ENCODE data around the gene SALL4. TPM values are rescaled to one million over a fixed set of nuclear protein-coding genes. Genes with fewer than 3 reads are reported as not detected.
"Not testable (repeated sequence)": the region's sequence is repeated elsewhere in the genome, so short reads cannot be mapped to it uniquely, and the experiment has no call there.

SALL4 gene
- total RNA-seq: under 1 TPM; 0.08 to 0.11 TPM

- H3K4me1 Mint-ChIP-seq: peaks cover 5% of the 10 kb centered on the region
- POLR2A ChIA-PET: no interaction called here
- no peak within 1 kb of the TSS for H3K27ac Mint-ChIP-seq
- no peak within 1 kb of the TSS for H3K4me3 Mint-ChIP-seq
- H3K36me3 Mint-ChIP-seq: no peaks in the 10 kb centered on the region
- no peak for ATAC-seq (ENCODE audit: low read depth)
- peaks cover 63% of the 10 kb centered on the region for H3K27me3 Mint-ChIP-seq
- no peak for DNase-seq
- no peaks in the 10 kb centered on the region for H3K9me3 Mint-ChIP-seq
Observed at GRCh38 chr20:51802170-51802751, at the start of gene SALL4. Gene SALL4 (minus strand): TSS chr20:51802521. CDS start chr20:51802408, 113 bp downstream.

- POLR2A ChIA-PET: no interaction called here
- ATAC-seq (ENCODE audit: low read depth) (no peak), DNase-seq (no peak)
- no peak overlapping the region for H3K27ac Mint-ChIP-seq
- no peaks in the 10 kb centered on the region for H3K9me3 Mint-ChIP-seq
- no peak overlapping the region for H3K4me3 Mint-ChIP-seq
- no peaks in the 10 kb centered on the region for H3K27me3 Mint-ChIP-seq
- H3K36me3 Mint-ChIP-seq: no peaks in the 10 kb centered on the region
- no peaks in the 10 kb centered on the region for H3K4me1 Mint-ChIP-seq
Observed at GRCh38 chr20:51848346-51848745, 46.0 kb upstream of the SALL4 start.

GRCh38 chr20:51840865-51841264 is 38.5 kb upstream of the SALL4 start:
- Mint-ChIP-seq H3K36me3 (no peaks in the 10 kb centered on the region), H3K9me3 (peaks cover 2% of the 10 kb centered on the region), H3K27me3 (no peaks in the 10 kb centered on the region), H3K27ac (no peak overlapping the region), H3K4me1 (no peaks in the 10 kb centered on the region), H3K4me3 (no peak overlapping the region)
- no peak for DNase-seq
- ATAC-seq (ENCODE audit: low read depth): no peak
- POLR2A ChIA-PET: no interaction called here

GRCh38 chr20:51837876-51838420 is 35.6 kb upstream of the SALL4 start:
- H3K4me3 Mint-ChIP-seq: no peak overlapping the region
- ATAC-seq (ENCODE audit: low read depth): no peak
- no peak for DNase-seq
- no peak overlapping the region for H3K27ac Mint-ChIP-seq
- no peaks in the 10 kb centered on the region for H3K27me3 Mint-ChIP-seq
- H3K36me3 Mint-ChIP-seq: no peaks in the 10 kb centered on the region
- POLR2A ChIA-PET: no interaction called here
- no peaks in the 10 kb centered on the region for H3K4me1 Mint-ChIP-seq
- peaks cover 2% of the 10 kb centered on the region for H3K9me3 Mint-ChIP-seq

- no peaks in the 10 kb centered on the region for H3K36me3 Mint-ChIP-seq
- H3K4me1 Mint-ChIP-seq: no peaks in the 10 kb centered on the region
- no peak overlapping the region for H3K27ac Mint-ChIP-seq
- POLR2A ChIA-PET: no interaction called here
- ATAC-seq (ENCODE audit: low read depth): no peak
- peaks cover 2% of the 10 kb centered on the region for H3K9me3 Mint-ChIP-seq
- no peak overlapping the region for H3K4me3 Mint-ChIP-seq
- DNase-seq: no peak
- no peaks in the 10 kb centered on the region for H3K27me3 Mint-ChIP-seq
Observed at GRCh38 chr20:51837436-51837835, 35.1 kb upstream of the SALL4 start.

GRCh38 chr20:51833326-51833725 is 31.0 kb upstream of the SALL4 start:
- Mint-ChIP-seq H3K27me3 (peaks cover 1% of the 10 kb centered on the region), H3K36me3 (no peaks in the 10 kb centered on the region), H3K4me1 (no peaks in the 10 kb centered on the region), H3K4me3 (no peak overlapping the region), H3K27ac (no peak overlapping the region), H3K9me3 (no peaks in the 10 kb centered on the region)
- DNase-seq: no peak
- POLR2A ChIA-PET: no interaction called here
- ATAC-seq (ENCODE audit: low read depth): no peak

- Mint-ChIP-seq H3K27me3 (peaks cover 1% of the 10 kb centered on the region), H3K4me1 (no peaks in the 10 kb centered on the region), H3K4me3 (no peak overlapping the region), H3K36me3 (no peaks in the 10 kb centered on the region), H3K9me3 (no peaks in the 10 kb centered on the region), H3K27ac (no peak overlapping the region)
- no peak for ATAC-seq (ENCODE audit: low read depth)
- POLR2A ChIA-PET: no interaction called here
- DNase-seq: no peak
Observed at GRCh38 chr20:51832276-51832675, 30.0 kb upstream of the SALL4 start.

GRCh38 chr20:51831866-51832265 is 29.5 kb upstream of the SALL4 start:
- no peaks in the 10 kb centered on the region for H3K36me3 Mint-ChIP-seq
- H3K4me3 Mint-ChIP-seq: no peak overlapping the region
- DNase-seq: no peak
- no peak overlapping the region for H3K27ac Mint-ChIP-seq
- POLR2A ChIA-PET: no interaction called here
- H3K27me3 Mint-ChIP-seq: peaks cover 1% of the 10 kb centered on the region
- H3K4me1 Mint-ChIP-seq: no peaks in the 10 kb centered on the region
- no peaks in the 10 kb centered on the region for H3K9me3 Mint-ChIP-seq
- no peak for ATAC-seq (ENCODE audit: low read depth)

- Mint-ChIP-seq H3K27me3 (peaks cover 1% of the 10 kb centered on the region), H3K36me3 (no peaks in the 10 kb centered on the region), H3K4me3 (no peak overlapping the region), H3K9me3 (no peaks in the 10 kb centered on the region), H3K4me1 (no peaks in the 10 kb centered on the region), H3K27ac (no peak overlapping the region)
- POLR2A ChIA-PET: no interaction called here
- ATAC-seq (ENCODE audit: low read depth): no peak
- no peak for DNase-seq
Observed at GRCh38 chr20:51830538-51830937, 28.2 kb upstream of the SALL4 start.

- POLR2A ChIA-PET: no interaction called here
- no peaks in the 10 kb centered on the region for H3K9me3 Mint-ChIP-seq
- no peaks in the 10 kb centered on the region for H3K4me1 Mint-ChIP-seq
- H3K27me3 Mint-ChIP-seq: peaks cover 1% of the 10 kb centered on the region
- ATAC-seq (ENCODE audit: low read depth) (no peak), DNase-seq (no peak)
- H3K27ac Mint-ChIP-seq: no peak overlapping the region
- H3K4me3 Mint-ChIP-seq: no peak overlapping the region
- H3K36me3 Mint-ChIP-seq: no peaks in the 10 kb centered on the region
Observed at GRCh38 chr20:51828762-51829161, 26.4 kb upstream of the SALL4 start.

- DNase-seq (no peak), ATAC-seq (ENCODE audit: low read depth) (no peak)
- H3K36me3 Mint-ChIP-seq: no peaks in the 10 kb centered on the region
- no peak overlapping the region for H3K4me3 Mint-ChIP-seq
- no peaks in the 10 kb centered on the region for H3K9me3 Mint-ChIP-seq
- H3K27me3 Mint-ChIP-seq: peaks cover 1% of the 10 kb centered on the region
- POLR2A ChIA-PET: no interaction called here
- no peaks in the 10 kb centered on the region for H3K4me1 Mint-ChIP-seq
- H3K27ac Mint-ChIP-seq: no peak overlapping the region
Observed at GRCh38 chr20:51826372-51826771, 24.1 kb upstream of the SALL4 start.

GRCh38 chr20:51818479-51819008 is 16.2 kb upstream of the SALL4 start:
- peaks cover 2% of the 10 kb centered on the region for H3K27me3 Mint-ChIP-seq
- no peak overlapping the region for H3K4me3 Mint-ChIP-seq
- no peak for ATAC-seq (ENCODE audit: low read depth)
- POLR2A ChIA-PET: no interaction called here
- H3K27ac Mint-ChIP-seq: no peak overlapping the region
- no peaks in the 10 kb centered on the region for H3K4me1 Mint-ChIP-seq
- H3K36me3 Mint-ChIP-seq: no peaks in the 10 kb centered on the region
- DNase-seq: no peak
- H3K9me3 Mint-ChIP-seq: no peaks in the 10 kb centered on the region

GRCh38 chr20:51816856-51817255 is 14.5 kb upstream of the SALL4 start:
- POLR2A ChIA-PET; H3K36me3 Mint-ChIP-seq; H3K4me3 Mint-ChIP-seq; H3K4me1 Mint-ChIP-seq; DNase-seq; ATAC-seq (ENCODE audit: low read depth); H3K27ac Mint-ChIP-seq; H3K27me3 Mint-ChIP-seq; H3K9me3 Mint-ChIP-seq: not testable (repeated sequence)

GRCh38 chr20:51815383-51816076 is 13.2 kb upstream of the SALL4 start:
- DNase-seq: no peak
- peaks cover 7% of the 10 kb centered on the region for H3K27me3 Mint-ChIP-seq
- POLR2A ChIA-PET: no interaction called here
- H3K4me1 Mint-ChIP-seq: no peaks in the 10 kb centered on the region
- no peak for ATAC-seq (ENCODE audit: low read depth)
- H3K36me3 Mint-ChIP-seq: no peaks in the 10 kb centered on the region
- no peaks in the 10 kb centered on the region for H3K9me3 Mint-ChIP-seq
- H3K27ac Mint-ChIP-seq: no peak overlapping the region
- no peak overlapping the region for H3K4me3 Mint-ChIP-seq
